ENCODE results near the gene TRIP11. TPM values are rescaled to one million over a fixed set of nuclear protein-coding genes. Genes with fewer than 3 reads are reported as not detected.

The TRIP11 gene
- total RNA-seq, 1 experiment from 2014 or later: 37.4 TPM

DNA sequence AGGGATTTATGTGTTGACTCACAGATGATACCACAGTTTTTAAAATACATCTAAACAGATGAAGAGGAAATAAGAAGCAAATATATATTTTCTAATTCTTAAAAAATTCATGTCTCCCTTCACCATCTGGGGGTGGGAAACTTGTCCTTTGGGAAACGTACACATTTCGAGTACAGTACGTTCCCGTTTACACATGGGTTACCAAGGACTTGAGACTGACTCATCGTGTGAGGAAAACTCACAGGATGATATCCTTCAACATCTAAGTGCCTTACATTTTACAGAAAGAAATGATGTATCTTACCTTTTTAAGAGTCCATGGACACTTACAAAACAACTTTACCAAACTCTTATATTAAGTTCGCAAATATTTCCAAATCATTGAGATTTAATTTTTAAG is 76.4 kb downstream of the TRIP11 start:
- Histone ChIP-seq H3K27me3 (ENCODE audit: insufficient read depth, low read length) (no peaks in the 10 kb centered on the region), H4K20me1 (ENCODE audit: insufficient read depth) (no peaks in the 10 kb centered on the region), H3K4me2 (ENCODE audit: low read length) (no peak overlapping the region), H2AFZ (ENCODE audit: low read depth, low read length, poor library complexity, severe bottlenecking) (no peak overlapping the region), H3K4me1 (ENCODE audit: control insufficient read depth in 1 of 2, insufficient read depth in 2 of 2, low read length in 2 of 2) (no peaks in the 10 kb centered on the region), H3K36me3 (ENCODE audit: control insufficient read depth in 1 of 2, insufficient read depth in 2 of 2, low read length in 2 of 2) (peaks cover 0 to 3% of the 10 kb centered on the region in 2 experiments; a peak in 1 of 4 replicates), H3K9ac (ENCODE audit: low read length) (no peak overlapping the region), H3K9me3 (ENCODE audit: control insufficient read depth in 1 of 2, insufficient read depth in 1 of 2, low read depth in 1 of 2, low read length in 2 of 2) (no peaks in the 10 kb centered on the region), H3K4me3 (replicated peaks in 1 of 2; ENCODE audit: low read depth in 1 of 2, low read length in 2 of 2) (no peak overlapping the region), H3K9me2 (ENCODE audit: insufficient read depth) (no peaks in the 10 kb centered on the region), H3K27ac (ENCODE audit: low read depth, low read length) (no peak overlapping the region), H3K79me2 (ENCODE audit: insufficient read depth, low read length) (no peaks in the 10 kb centered on the region)
- intact Hi-C loops (cut with micrococcal nuclease): no loop called here
- TF ChIP-seq, protein P1, sequence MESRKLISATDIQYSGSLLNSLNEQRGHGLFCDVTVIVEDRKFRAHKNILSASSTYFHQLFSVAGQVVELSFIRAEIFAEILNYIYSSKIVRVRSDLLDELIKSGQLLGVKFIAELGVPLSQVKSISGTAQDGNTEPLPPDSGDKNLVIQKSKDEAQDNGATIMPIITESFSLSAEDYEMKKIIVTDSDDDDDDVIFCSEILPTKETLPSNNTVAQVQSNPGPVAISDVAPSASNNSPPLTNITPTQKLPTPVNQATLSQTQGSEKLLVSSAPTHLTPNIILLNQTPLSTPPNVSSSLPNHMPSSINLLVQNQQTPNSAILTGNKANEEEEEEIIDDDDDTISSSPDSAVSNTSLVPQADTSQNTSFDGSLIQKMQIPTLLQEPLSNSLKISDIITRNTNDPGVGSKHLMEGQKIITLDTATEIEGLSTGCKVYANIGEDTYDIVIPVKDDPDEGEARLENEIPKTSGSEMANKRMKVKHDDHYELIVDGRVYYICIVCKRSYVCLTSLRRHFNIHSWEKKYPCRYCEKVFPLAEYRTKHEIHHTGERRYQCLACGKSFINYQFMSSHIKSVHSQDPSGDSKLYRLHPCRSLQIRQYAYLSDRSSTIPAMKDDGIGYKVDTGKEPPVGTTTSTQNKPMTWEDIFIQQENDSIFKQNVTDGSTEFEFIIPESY (IDR thresholded peaks at IDR 0.05; ENCODE audit: extremely low read depth, insufficient replicate concordance, low read length): no peak
- no peak for TF ChIP-seq RAD21 (IDR thresholded peaks at IDR 0.05; ENCODE audit: low read depth)
- TF ChIP-seq EZH2phosphoT487 (IDR thresholded peaks at IDR 0.05; ENCODE audit: borderline replicate concordance): no peak
- TF ChIP-seq, protein P2, sequence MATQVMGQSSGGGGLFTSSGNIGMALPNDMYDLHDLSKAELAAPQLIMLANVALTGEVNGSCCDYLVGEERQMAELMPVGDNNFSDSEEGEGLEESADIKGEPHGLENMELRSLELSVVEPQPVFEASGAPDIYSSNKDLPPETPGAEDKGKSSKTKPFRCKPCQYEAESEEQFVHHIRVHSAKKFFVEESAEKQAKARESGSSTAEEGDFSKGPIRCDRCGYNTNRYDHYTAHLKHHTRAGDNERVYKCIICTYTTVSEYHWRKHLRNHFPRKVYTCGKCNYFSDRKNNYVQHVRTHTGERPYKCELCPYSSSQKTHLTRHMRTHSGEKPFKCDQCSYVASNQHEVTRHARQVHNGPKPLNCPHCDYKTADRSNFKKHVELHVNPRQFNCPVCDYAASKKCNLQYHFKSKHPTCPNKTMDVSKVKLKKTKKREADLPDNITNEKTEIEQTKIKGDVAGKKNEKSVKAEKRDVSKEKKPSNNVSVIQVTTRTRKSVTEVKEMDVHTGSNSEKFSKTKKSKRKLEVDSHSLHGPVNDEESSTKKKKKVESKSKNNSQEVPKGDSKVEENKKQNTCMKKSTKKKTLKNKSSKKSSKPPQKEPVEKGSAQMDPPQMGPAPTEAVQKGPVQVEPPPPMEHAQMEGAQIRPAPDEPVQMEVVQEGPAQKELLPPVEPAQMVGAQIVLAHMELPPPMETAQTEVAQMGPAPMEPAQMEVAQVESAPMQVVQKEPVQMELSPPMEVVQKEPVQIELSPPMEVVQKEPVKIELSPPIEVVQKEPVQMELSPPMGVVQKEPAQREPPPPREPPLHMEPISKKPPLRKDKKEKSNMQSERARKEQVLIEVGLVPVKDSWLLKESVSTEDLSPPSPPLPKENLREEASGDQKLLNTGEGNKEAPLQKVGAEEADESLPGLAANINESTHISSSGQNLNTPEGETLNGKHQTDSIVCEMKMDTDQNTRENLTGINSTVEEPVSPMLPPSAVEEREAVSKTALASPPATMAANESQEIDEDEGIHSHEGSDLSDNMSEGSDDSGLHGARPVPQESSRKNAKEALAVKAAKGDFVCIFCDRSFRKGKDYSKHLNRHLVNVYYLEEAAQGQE (IDR thresholded peaks at IDR 0.05; ENCODE audit: low read depth): no peak
- no peak for TF ChIP-seq CBX3 (IDR thresholded peaks at IDR 0.05; ENCODE audit: low read depth)
- no peak for TF ChIP-seq TCF7L2 (IDR thresholded peaks at IDR 0.05; ENCODE audit: borderline replicate concordance, extremely low read depth, insufficient read depth, insufficient read length)
- no peak for TF ChIP-seq ZFX (IDR thresholded peaks at IDR 0.05)
- ChIA-PET CTCF (no interaction called here), RAD21 (ENCODE audit: low non-redundant PET in 1 of 2, low total read pairs in 2 of 2, uncharacterized antibody in 2 of 2, unreplicated experiment in 2 of 2) (no interaction called here), POLR2A (no interaction called here)
- BruUV-seq (replicated peaks): no TSS peak
- no peak for ATAC-seq
- no peak for DNase-seq (ENCODE audit: low read depth, low spot score)

Measured in HCT116 (cell line).